SK-N-SH (cell line): ENCODE measurements around the gene MEF2B. TPM values are rescaled to one million over a fixed set of nuclear protein-coding genes. Genes with fewer than 3 reads are reported as not detected.

ENCODE experiments used
- CTCF ChIA-PET: fragments of 300-600, 350-600 bp; formaldehyde crosslinking; extraction: SDS; loops from one replicate; lab custom pipeline; 2021; lab: Yijun Ruan, JAX
- POLR2A ChIA-PET: fragments of 350-600 bp; sonication (Branson Sonifier 250); formaldehyde crosslinking; extraction: SDS; loops from one replicate; lab custom pipeline; 2020; ENCODE audit warnings: antibody characterized with exemption, inconsistent platforms; lab: Yijun Ruan, JAX
- DNase-seq: peaks from one replicate; pipeline ENCODE4 v3.0.0; 2012
- H2AFZ ChIP-seq: fragments of 200-600 bp; sonication (generic); 2 replicates; pipeline ENCODE4 v1.8.1; 2016; ENCODE audit warnings: antibody characterized with exemption, mild to moderate bottlenecking, low read depth
- H3F3A ChIP-seq: fragments of 200-600 bp; sonication (generic); replicated peaks from 2 replicates; pipeline ENCODE3; 2016; ENCODE audit warnings: antibody characterized with exemption, mild to moderate bottlenecking; ENCODE audit not compliant: insufficient read depth
- H3K27ac ChIP-seq, 2 experiments: fragments of 200-500 bp in 1 of 2; fragments of 200-600 bp in 1 of 2; sonication (Bioruptor generic) in 1 of 2; sonication (generic), shearing (Covaris generic) in 1 of 2; 2 replicates each; pipeline versions ENCODE4 v1.5.1 to v1.6.1; 2014 to 2016; ENCODE audit warnings: low read depth in 2 of 2, inconsistent platforms in 1 of 2, low read length in 1 of 2, mild to moderate bottlenecking in 1 of 2, mixed read lengths in 1 of 2
- H3K27me3 ChIP-seq: fragments of 200-600 bp; sonication (generic), shearing (Covaris generic); 2 replicates; pipeline ENCODE4 v1.6.1; 2016; ENCODE audit warnings: mixed run types; ENCODE audit not compliant: insufficient read depth
- H3K36me3 ChIP-seq, 2 experiments: fragments of 200-500 bp in 1 of 2; fragments of 200-600 bp in 1 of 2; sonication (Bioruptor generic) in 1 of 2; sonication (generic) in 1 of 2; replicated peaks in 1 of 2; 2 replicates each; pipeline versions ENCODE3 to v1.5.1; 2014 to 2016; ENCODE audit warnings: low read length in 1 of 2, mild to moderate bottlenecking in 1 of 2; ENCODE audit not compliant: insufficient read depth in 2 of 2, control insufficient read depth in 1 of 2
- H3K4me1 ChIP-seq, 2 experiments: fragments of 200-500 bp in 1 of 2; fragments of 200-600 bp in 1 of 2; sonication (Bioruptor generic) in 1 of 2; sonication (generic), shearing (Covaris generic) in 1 of 2; 2 replicates each; pipeline versions ENCODE4 v1.5.1 to v1.6.1; 2014 to 2016; ENCODE audit warnings: low read depth in 1 of 2, low read length in 1 of 2, mixed run types in 1 of 2; ENCODE audit not compliant: insufficient read depth in 2 of 2, control insufficient read depth in 1 of 2
- H3K4me2 ChIP-seq: fragments of 200-600 bp; sonication (generic), shearing (Covaris generic); 2 replicates; pipeline ENCODE4 v1.6.1; 2017; ENCODE audit warnings: mixed run types
- H3K4me3 ChIP-seq, 2 experiments: fragments of 200-500 bp in 1 of 2; fragments of 200-600 bp in 1 of 2; sonication (Bioruptor generic) in 1 of 2; sonication (generic), shearing (Covaris generic) in 1 of 2; 2 replicates each; pipeline versions ENCODE4 v1.5.1 to v1.8.1; 2014 to 2016; ENCODE audit warnings: low read depth in 2 of 2, inconsistent platforms in 1 of 2, low read length in 1 of 2, mild to moderate bottlenecking in 1 of 2, mixed read lengths in 1 of 2, moderate library complexity in 1 of 2
- H3K79me2 ChIP-seq: fragments of 200-600 bp; sonication (generic); 2 replicates; pipeline ENCODE4 v1.8.1; 2017; ENCODE audit warnings: mild to moderate bottlenecking; ENCODE audit not compliant: insufficient read depth
- H3K9ac ChIP-seq: fragments of 200-600 bp; sonication (generic); 2 replicates; pipeline ENCODE4 v1.6.1; 2017; ENCODE audit warnings: mixed run types
- H3K9me2 ChIP-seq: fragments of 200-600 bp; sonication (generic); 2 replicates; pipeline ENCODE4 v1.6.1; 2017; ENCODE audit warnings: mixed run types
- H3K9me3 ChIP-seq: fragments of 200-600 bp; sonication (generic); 2 replicates; pipeline ENCODE4 v1.6.1; 2017; ENCODE audit warnings: mixed run types, mild to moderate bottlenecking, moderate library complexity
- H4K20me1 ChIP-seq: fragments of 200-600 bp; sonication (generic); 2 replicates; pipeline ENCODE4 v1.6.1; 2017; ENCODE audit warnings: mild to moderate bottlenecking, mixed run types; ENCODE audit not compliant: insufficient read depth
- ELF1 ChIP-seq: IDR thresholded peaks from 2 replicates; pipeline ENCODE4 v1.4.0; 2012
- FOXJ3 ChIP-seq: sonication (generic); formaldehyde crosslinking; IDR thresholded peaks from 2 replicates; pipeline ENCODE4 v1.5.1; 2020; ENCODE audit warnings: mild to moderate bottlenecking, missing genetic modification reagents
- IRF3 ChIP-seq: fragments of 150-350 bp; IDR thresholded peaks from 2 replicates; pipeline ENCODE4 v1.6.1; 2016; ENCODE audit warnings: mild to moderate bottlenecking, low read depth, low read length
- MAX ChIP-seq: IDR thresholded peaks from 2 replicates; pipeline ENCODE4 v1.4.0; 2012; ENCODE audit warnings: low read depth
- RAD21 ChIP-seq: IDR thresholded peaks from 2 replicates; pipeline ENCODE4 v1.6.1; 2012; ENCODE audit warnings: mild to moderate bottlenecking, low read length
- RCOR1 ChIP-seq: fragments of 150-350 bp; IDR thresholded peaks from 2 replicates; pipeline ENCODE4 v1.6.1; 2017; ENCODE audit warnings: antibody characterized with exemption, low read length
- RFX5 ChIP-seq: IDR thresholded peaks from 2 replicates; pipeline ENCODE4 v1.6.1; 2012; ENCODE audit warnings: mild to moderate bottlenecking, improper control_type of control experiment, low read length
- RXRA ChIP-seq: IDR thresholded peaks from 2 replicates; pipeline ENCODE4 v1.4.0; 2012; ENCODE audit warnings: low read depth, mild to moderate bottlenecking, borderline replicate concordance
- SMC3 ChIP-seq: IDR thresholded peaks from 2 replicates; pipeline ENCODE4 v1.6.1; 2012; ENCODE audit warnings: low read depth, low read length, improper control_type of control experiment
- TAF1 ChIP-seq: IDR thresholded peaks from 2 replicates; pipeline ENCODE4 v1.6.1; 2012; ENCODE audit warnings: low read depth, mild to moderate bottlenecking, low read length, moderate library complexity, borderline replicate concordance
- TCF12 ChIP-seq: IDR thresholded peaks from 2 replicates; pipeline ENCODE4 v1.4.0; 2012
- WGBS: methylation state at CpG from one replicate; pipeline ENCODE4 v1.1.6; 2017; ENCODE audit warnings: low lambda C conversion rate; 5-methylcytosine and 5-hydroxymethylcytosine counted together
- polyA plus RNA-seq, 3 experiments: library from polyadenylated mRNA; depleted of rRNA; stranded (reverse); fragments of >200 nt; gene quantifications; 2 replicates each; pipeline ENCODE4 v1.2.3, GENCODE V29; 2012
- TF ChIP-seq, protein P1 (sequence below): fragments of 150-350 bp; IDR thresholded peaks from 2 replicates; pipeline ENCODE4 v1.6.1; 2017; ENCODE audit warnings: antibody characterized with exemption, low read length, low read depth, borderline replicate concordance
- TF ChIP-seq, protein P2 (sequence below): IDR thresholded peaks from 2 replicates; pipeline ENCODE4 v1.6.1; 2012; ENCODE audit warnings: mild to moderate bottlenecking, low read depth, low read length, moderate library complexity
- TF ChIP-seq, protein P3 (sequence below): fragments of 200-600 bp; sonication (generic); IDR thresholded peaks from 2 replicates; pipeline ENCODE4 v1.6.1; 2017; ENCODE audit warnings: antibody characterized with exemption, mild to moderate bottlenecking, moderate library complexity

The MEF2B gene
- polyA plus RNA-seq, 1 of the 3 experiments (the other 2 are of a cell fraction): 1.0 TPM

DNA sequence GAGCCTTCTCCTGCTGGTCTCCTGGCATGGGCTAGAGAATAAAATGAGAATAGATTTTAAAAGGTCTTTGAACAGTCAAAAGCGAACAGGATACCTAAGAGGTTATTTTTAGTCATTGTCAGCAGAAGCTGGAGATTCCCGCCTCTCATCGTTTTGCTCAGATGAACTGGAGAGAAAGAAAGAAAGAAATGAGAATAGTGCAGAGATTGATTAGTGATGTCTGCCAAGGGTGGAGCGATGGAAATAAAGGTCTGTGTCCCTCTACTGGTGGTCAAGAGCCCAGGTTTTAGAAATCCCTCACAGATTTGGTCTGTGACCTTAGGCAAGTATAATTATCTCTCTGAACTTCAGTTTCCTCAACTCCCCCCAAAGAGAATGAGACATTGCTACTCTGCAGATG is 47.0 kb upstream of the MEF2B start:
- H3K9me2 ChIP-seq: no peaks in the 10 kb centered on the region
- H2AFZ ChIP-seq: no peak overlapping the region
- 55% methylated on average over 4 of the region's 4 CpGs for WGBS
- H3K79me2 ChIP-seq: no peaks in the 10 kb centered on the region
- no peak overlapping the region for H3K9ac ChIP-seq
- no peak overlapping the region for H3K27ac ChIP-seq
- peaks cover 0 to 4% of the 10 kb centered on the region in 2 experiments; a peak in 1 of 4 replicates for H3K4me1 ChIP-seq
- no peaks in the 10 kb centered on the region for H4K20me1 ChIP-seq
- ChIA-PET CTCF (interaction anchor here (1.3 to 1.4 kb wide), 3 partner anchors 10 to 12 kb away, joined by 3 to 4 read pairs (median 4); no protein-coding TSS in a partner anchor), POLR2A (no interaction called here)
- no peaks in the 10 kb centered on the region for H3F3A ChIP-seq
- DNase-seq: peak; percentile 66
- no peak overlapping the region for H3K4me3 ChIP-seq
- TF ChIP-seq TAF1: no peak
- TF ChIP-seq, protein P1, sequence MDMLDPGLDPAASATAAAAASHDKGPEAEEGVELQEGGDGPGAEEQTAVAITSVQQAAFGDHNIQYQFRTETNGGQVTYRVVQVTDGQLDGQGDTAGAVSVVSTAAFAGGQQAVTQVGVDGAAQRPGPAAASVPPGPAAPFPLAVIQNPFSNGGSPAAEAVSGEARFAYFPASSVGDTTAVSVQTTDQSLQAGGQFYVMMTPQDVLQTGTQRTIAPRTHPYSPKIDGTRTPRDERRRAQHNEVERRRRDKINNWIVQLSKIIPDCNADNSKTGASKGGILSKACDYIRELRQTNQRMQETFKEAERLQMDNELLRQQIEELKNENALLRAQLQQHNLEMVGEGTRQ: no peak
- no peak for TF ChIP-seq RFX5
- TF ChIP-seq RXRA: no peak
- TF ChIP-seq, protein P2, sequence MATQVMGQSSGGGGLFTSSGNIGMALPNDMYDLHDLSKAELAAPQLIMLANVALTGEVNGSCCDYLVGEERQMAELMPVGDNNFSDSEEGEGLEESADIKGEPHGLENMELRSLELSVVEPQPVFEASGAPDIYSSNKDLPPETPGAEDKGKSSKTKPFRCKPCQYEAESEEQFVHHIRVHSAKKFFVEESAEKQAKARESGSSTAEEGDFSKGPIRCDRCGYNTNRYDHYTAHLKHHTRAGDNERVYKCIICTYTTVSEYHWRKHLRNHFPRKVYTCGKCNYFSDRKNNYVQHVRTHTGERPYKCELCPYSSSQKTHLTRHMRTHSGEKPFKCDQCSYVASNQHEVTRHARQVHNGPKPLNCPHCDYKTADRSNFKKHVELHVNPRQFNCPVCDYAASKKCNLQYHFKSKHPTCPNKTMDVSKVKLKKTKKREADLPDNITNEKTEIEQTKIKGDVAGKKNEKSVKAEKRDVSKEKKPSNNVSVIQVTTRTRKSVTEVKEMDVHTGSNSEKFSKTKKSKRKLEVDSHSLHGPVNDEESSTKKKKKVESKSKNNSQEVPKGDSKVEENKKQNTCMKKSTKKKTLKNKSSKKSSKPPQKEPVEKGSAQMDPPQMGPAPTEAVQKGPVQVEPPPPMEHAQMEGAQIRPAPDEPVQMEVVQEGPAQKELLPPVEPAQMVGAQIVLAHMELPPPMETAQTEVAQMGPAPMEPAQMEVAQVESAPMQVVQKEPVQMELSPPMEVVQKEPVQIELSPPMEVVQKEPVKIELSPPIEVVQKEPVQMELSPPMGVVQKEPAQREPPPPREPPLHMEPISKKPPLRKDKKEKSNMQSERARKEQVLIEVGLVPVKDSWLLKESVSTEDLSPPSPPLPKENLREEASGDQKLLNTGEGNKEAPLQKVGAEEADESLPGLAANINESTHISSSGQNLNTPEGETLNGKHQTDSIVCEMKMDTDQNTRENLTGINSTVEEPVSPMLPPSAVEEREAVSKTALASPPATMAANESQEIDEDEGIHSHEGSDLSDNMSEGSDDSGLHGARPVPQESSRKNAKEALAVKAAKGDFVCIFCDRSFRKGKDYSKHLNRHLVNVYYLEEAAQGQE: no peak
- no peak for TF ChIP-seq SMC3
- TF ChIP-seq TCF12: no peak
- TF ChIP-seq ELF1: no peak
- no peak for TF ChIP-seq IRF3
- TF ChIP-seq, protein P3, sequence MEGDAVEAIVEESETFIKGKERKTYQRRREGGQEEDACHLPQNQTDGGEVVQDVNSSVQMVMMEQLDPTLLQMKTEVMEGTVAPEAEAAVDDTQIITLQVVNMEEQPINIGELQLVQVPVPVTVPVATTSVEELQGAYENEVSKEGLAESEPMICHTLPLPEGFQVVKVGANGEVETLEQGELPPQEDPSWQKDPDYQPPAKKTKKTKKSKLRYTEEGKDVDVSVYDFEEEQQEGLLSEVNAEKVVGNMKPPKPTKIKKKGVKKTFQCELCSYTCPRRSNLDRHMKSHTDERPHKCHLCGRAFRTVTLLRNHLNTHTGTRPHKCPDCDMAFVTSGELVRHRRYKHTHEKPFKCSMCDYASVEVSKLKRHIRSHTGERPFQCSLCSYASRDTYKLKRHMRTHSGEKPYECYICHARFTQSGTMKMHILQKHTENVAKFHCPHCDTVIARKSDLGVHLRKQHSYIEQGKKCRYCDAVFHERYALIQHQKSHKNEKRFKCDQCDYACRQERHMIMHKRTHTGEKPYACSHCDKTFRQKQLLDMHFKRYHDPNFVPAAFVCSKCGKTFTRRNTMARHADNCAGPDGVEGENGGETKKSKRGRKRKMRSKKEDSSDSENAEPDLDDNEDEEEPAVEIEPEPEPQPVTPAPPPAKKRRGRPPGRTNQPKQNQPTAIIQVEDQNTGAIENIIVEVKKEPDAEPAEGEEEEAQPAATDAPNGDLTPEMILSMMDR: peak; percentile 41
- TF ChIP-seq RAD21: 0 out of 2 replicates have a peak, but pooled peaks have one; percentile 7
- TF ChIP-seq MAX: no peak
- no peak for TF ChIP-seq FOXJ3
- no peak for TF ChIP-seq RCOR1
- H3K36me3 ChIP-seq: no peaks in the 10 kb centered on the region
- no peak overlapping the region for H3K4me2 ChIP-seq
- no peaks in the 10 kb centered on the region for H3K9me3 ChIP-seq
- H3K27me3 ChIP-seq: no peaks in the 10 kb centered on the region
